ENCODE measurements around the gene EHBP1L1.

Gene EHBP1L1

GRCh38 chr11:65547446-65548125, 28.3 kb upstream of the EHBP1L1 start:
- no peak overlapping the region for H3K4me3 ChIP-seq (replicated peaks; ENCODE audit: low read depth, low read length)
- no peak for DNase-seq (ENCODE audit: extremely low read depth, low read depth)
- no peak for TF ChIP-seq CTCF (IDR thresholded peaks at IDR 0.05; ENCODE audit: low read depth, low read length, missing control alignments)

GRCh38 chr11:65548395-65548794, 27.5 kb upstream of the EHBP1L1 start:
- TF ChIP-seq CTCF (IDR thresholded peaks at IDR 0.05; ENCODE audit: low read depth, low read length, missing control alignments), result no peak
- H3K4me3 ChIP-seq (replicated peaks; ENCODE audit: low read depth, low read length), result no peak overlapping the region
- no peak for DNase-seq (ENCODE audit: extremely low read depth, low read depth)

- TF ChIP-seq CTCF (IDR thresholded peaks at IDR 0.05; ENCODE audit: low read depth, low read length, missing control alignments), result no peak
Measured at GRCh38 chr11:65549096-65549495, 26.8 kb upstream of the EHBP1L1 start.

GRCh38 chr11:65551572-65552387, 24.1 kb upstream of the EHBP1L1 start:
- no peak for DNase-seq (ENCODE audit: extremely low read depth, low read depth)
- H3K4me3 ChIP-seq (replicated peaks; ENCODE audit: low read depth, low read length), result no peak overlapping the region
- peak; percentile 47 for TF ChIP-seq CTCF (IDR thresholded peaks at IDR 0.05; ENCODE audit: low read depth, low read length, missing control alignments)

More at GRCh38 chr11:65549096-65549495, 26.8 kb upstream of the EHBP1L1 start:
- DNase-seq (ENCODE audit: extremely low read depth, low read depth), result no peak
- H3K4me3 ChIP-seq (replicated peaks; ENCODE audit: low read depth, low read length), result no peak overlapping the region

GRCh38 chr11:65552388-65552951, 23.4 kb upstream of the EHBP1L1 start:
- no peak overlapping the region for H3K4me3 ChIP-seq (replicated peaks; ENCODE audit: low read depth, low read length)
- peak; percentile 0 for TF ChIP-seq CTCF (IDR thresholded peaks at IDR 0.05; ENCODE audit: low read depth, low read length, missing control alignments)
- DNase-seq (ENCODE audit: extremely low read depth, low read depth), result no peak

GRCh38 chr11:65553301-65554001, 22.4 kb upstream of the EHBP1L1 start:
- H3K4me3 ChIP-seq (replicated peaks; ENCODE audit: low read depth, low read length), result no peak overlapping the region
- no peak for TF ChIP-seq CTCF (IDR thresholded peaks at IDR 0.05; ENCODE audit: low read depth, low read length, missing control alignments)
- DNase-seq (ENCODE audit: extremely low read depth, low read depth), result no peak

Measured in HFF-Myc (cell line).